ENCODE measurements around the gene HMOX1.

HMOX1 gene

DNA sequence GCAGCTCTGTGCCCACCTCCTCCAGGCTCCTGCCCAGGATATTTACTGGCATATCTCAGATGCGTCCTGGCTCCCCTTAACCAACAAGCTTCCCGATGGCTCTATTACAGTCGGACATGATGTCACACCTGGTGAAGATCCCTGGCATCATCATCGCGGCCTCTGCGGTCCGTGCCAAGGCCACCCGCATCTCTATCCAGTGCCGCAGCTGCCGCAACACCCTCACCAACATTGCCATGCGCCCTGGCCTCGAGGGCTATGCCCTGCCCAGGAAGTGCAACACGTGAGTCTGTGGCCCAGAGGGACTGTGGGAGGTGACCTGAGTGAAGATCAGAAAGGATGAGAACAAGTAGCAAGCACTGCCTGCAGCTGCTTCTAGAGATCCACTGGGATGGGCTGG, 25.5 kb downstream of the HMOX1 start:
- DNase-seq (ENCODE audit: low read depth): no peak

- no peak for DNase-seq (ENCODE audit: low read depth)
These were observed 26.5 kb downstream of the HMOX1 start for GRCh38 chr22:35407362-35407761.

DNA sequence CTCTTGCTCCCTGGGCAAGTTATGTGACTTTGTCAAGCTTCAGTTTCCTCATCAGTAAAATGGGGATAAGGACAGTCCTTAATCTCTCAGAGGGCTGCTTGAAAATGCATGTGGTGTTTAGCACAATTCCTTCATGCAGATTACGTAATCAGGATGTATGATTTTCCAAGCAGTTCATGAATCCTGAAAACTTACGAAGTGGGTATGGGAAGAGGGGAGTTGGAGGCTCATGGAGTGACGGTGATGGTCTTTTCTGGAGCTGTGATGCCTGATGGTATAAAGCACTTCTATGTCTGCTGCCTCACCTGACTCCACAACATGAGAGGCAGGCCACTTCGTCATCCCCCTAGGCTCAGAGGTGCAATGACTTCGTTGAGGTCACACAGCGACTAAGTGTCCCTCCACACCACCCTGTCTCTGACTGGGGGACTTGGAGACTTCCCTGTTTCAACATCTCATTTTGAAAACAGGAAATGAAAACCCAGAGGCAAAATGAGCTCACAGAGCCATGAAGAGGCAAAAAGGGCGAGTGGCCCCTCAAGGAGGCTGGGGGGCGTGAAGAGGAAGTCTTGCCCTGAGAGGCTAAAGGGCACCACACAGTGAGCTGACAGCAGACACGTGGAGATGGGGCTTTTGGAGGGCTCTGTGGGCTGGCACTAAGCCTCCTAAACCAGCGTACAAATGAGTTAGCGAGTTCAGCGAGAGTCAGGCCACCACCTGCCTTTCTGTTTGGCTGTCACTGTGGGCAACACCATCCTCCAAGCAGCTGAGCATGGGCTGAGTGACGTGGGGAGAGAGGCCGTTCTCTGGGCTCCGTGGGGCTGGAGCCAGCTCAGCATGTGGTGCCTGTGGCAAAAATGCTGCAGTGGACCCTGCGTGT, 29.1 kb downstream of the HMOX1 start:
- DNase-seq (ENCODE audit: low read depth): no peak

GRCh38 chr22:35410663-35411034, 29.8 kb downstream of the HMOX1 start:
- no peak for DNase-seq (ENCODE audit: low read depth)

GRCh38 chr22:35411102-35411501, 30.2 kb downstream of the HMOX1 start:
- no peak for DNase-seq (ENCODE audit: low read depth)

- no peak for DNase-seq (ENCODE audit: low read depth)
These were observed 32.7 kb downstream of the HMOX1 start for GRCh38 chr22:35413624-35414023.

- DNase-seq (ENCODE audit: low read depth): no peak
These were observed 36.7 kb downstream of the HMOX1 start for GRCh38 chr22:35417606-35418005.

DNA sequence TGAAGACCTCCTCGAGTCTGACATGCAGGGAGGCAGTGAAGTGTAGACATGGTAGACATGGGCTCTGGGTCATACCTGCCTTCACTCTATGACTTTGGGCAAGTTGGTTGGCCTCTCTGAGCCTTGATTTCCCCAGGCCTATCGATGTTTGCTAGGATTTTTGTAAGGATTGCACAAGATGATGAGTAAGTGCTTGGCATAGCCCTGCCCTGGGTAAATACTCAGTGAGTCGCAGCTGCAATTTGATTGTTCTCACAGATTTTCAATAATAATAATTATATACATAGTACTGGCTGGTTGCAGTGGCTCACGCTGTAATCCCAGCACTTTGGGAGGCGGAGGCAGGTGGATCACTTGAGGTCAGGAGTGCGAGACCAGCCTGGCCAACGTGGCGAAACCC, 37.2 kb downstream of the HMOX1 start:
- no peak for DNase-seq (ENCODE audit: low read depth)

- DNase-seq (ENCODE audit: low read depth): no peak
These were observed 37.8 kb downstream of the HMOX1 start for GRCh38 chr22:35418731-35419130.

DNA sequence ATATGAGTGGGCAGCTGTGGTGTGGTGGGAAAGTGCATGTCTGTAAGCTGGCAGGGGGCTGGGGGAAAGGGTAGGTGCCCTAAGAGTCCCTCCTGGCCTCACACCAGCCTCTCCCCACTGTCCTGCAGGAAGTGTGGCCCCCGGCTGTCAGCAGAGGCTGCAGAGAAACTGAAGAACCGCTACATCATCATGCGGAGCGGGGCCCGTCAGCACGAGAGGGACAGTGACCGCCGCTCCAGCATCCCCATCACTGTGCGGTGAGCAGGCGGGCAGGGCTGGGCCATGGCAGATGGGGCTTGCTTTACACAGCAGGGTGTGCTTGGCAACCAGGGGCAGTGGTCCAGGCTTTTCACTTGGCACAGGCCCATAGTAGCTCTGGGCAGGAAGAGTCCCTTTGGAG, 38.9 kb downstream of the HMOX1 start:
- no peak for DNase-seq (ENCODE audit: low read depth)

GRCh38 chr22:35421121-35421520, 40.2 kb downstream of the HMOX1 start:
- no peak for DNase-seq (ENCODE audit: low read depth)

DNA sequence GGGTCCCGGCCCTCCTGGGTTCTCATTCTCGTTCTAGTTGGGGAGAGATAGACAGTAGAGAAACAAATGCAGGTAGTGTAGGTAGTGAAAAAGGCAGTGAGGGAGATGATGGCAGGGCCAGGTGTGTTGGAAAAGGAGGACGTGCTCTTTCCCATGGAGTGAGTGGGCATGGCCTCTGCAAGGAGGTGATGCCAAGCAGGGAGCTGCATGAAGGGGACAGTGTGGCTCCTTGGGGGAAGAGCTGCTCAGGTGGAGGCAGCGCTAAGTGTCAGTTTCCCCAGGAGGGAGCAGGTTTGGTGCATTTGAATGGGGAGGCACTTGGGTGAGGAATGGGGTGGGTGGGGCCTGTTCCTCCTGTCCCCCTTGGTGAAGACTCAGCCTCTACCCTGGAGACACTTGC, 41.2 kb downstream of the HMOX1 start:
- DNase-seq (ENCODE audit: low read depth): no peak

GRCh38 chr22:35422936-35423335, 42.0 kb downstream of the HMOX1 start:
- DNase-seq (ENCODE audit: low read depth): no peak

GRCh38 chr22:35424081-35424480, 43.2 kb downstream of the HMOX1 start:
- no peak for DNase-seq (ENCODE audit: low read depth)

DNA sequence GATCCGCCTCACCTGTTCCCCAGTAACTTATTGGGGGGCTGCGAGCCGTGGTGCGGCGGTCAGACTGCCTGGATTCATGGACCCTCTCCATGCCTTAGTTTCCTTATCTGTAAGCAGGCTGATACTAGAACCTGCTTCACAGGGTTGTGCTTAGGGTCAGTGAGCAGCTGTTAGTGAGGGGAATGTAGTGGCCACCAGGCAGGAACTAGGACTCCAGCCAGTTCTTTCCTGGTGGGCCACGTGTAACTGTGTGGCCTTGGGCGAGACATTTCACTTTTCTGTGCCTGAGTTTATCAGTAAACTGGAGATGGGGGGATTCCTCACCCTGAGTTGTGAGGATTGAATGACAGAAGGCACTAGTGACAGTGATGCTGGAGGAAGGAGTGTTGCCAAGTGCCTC, 43.9 kb downstream of the HMOX1 start:
- DNase-seq (ENCODE audit: low read depth): no peak

DNA sequence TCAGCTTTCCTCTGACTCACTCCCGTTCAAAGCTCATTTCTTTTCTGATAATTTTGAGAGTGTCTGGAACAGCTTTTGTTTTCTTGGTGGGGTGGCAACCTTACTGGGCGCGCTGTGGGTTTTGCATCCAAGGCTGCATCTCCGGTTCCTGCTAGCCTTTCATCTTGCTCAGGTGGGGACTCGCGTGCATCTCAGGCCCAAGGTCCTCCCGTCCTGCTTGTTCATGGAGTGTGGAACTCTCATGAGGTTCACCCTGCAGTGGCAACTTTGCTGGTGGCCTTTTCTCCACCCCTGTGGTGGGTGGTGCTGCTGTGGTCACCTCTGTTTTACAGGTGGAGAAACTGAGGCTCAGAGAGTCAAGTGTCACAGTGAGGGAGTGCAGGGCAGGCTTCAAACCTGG, 44.6 kb downstream of the HMOX1 start:
- DNase-seq (ENCODE audit: low read depth): no peak

- DNase-seq (ENCODE audit: low read depth): no peak
These were observed 45.3 kb downstream of the HMOX1 start for GRCh38 chr22:35425971-35426800.

GRCh38 chr22:35426801-35427140, 45.9 kb downstream of the HMOX1 start:
- DNase-seq (ENCODE audit: low read depth): no peak

DNA sequence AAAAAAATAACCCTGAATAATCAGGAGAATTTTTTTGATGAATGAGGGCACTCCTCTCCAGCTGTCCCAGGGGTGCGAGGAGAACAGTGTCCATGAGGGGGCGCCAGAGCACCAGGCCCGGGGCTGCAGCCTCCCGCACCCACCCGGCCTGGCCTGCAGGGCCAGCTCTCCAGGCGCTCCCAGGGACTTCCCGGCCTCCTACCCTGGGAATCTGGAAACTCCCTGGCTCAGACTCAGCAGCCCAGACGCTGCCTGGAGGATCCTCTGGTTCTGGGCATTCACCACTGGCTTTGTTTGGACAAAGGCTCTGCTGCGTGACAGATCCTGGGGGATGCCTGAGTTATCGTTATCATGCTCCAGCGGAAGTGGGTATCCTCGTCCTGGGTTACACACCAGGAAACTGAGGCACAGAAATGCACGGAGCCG, 50.0 kb downstream of the HMOX1 start:
- peak; percentile 52 for DNase-seq (ENCODE audit: low read depth)

- DNase-seq (ENCODE audit: low read depth): no peak
These were observed 50.8 kb downstream of the HMOX1 start for GRCh38 chr22:35431483-35432227.

- DNase-seq (ENCODE audit: low read depth): no peak
These were observed 51.5 kb downstream of the HMOX1 start for GRCh38 chr22:35432228-35432905.

DNA sequence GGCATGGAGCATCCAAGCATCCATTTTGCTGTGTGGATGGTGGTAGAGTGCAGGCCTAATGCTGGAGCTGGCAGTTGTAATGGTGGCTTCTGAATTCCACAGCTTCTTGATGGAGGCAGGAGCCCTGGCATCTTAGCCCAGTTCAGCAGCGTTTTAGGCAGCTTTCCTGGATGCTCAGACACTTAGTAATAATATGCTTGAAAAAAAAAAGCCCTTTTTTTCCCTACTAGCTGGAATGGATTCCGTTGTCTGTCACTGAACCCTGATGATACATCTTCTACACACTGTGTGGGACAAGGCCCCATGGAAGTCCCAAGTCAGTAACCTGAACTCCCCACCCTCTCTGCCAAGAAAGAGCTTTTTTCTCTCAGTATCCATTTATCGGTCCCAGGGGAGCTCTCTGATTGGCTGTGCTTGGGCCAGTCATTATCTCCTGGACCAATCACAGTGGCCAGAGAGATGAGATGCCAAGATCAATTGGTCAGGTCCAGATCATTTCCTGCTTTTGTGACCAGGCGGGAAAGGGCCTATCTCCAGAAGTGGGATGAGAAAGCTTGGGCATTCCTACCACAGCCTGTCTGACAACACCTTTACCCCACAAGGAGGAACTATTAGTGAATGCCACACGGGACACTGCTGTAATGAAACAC, 53.3 kb downstream of the HMOX1 start:
- DNase-seq (ENCODE audit: low read depth): no peak
